ENCODE measurements around the gene ENOSF1.

The ENOSF1 gene

DNA sequence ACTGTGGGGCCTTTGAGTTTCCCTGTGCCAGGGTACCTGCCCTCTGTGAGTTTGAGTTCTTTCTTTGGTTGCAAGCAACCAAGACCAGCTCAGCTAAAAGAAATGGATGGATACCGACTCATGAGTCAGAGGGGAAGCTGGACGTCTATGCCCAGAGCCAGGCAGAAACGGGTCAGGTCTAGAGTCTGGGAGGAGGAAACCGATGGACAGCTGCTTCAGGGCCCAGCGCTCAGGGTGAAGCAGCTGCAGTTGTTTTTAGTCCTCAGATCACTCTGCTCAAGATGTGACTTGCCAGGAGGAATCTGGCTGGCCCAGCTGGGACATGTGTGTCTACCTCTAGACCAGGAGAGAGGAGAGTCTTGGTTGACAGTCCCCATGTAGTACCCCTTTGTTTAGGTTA is 65.1 kb downstream of the ENOSF1 start:
- H3K27me3 ChIP-seq (ENCODE audit: insufficient read depth, low read length, poor library complexity, severe bottlenecking), result no peaks in the 10 kb centered on the region
- no peak overlapping the region for H2AFZ ChIP-seq (ENCODE audit: low read length)
- H3K9ac ChIP-seq (ENCODE audit: low read depth, low read length, poor library complexity, severe bottlenecking), result no peak overlapping the region
- no peaks in the 10 kb centered on the region for H3K36me3 ChIP-seq (ENCODE audit: insufficient read depth, low read length)
- no peaks in the 10 kb centered on the region for H4K20me1 ChIP-seq (ENCODE audit: insufficient read depth, low read length, poor library complexity, severe bottlenecking)
- no peaks in the 10 kb centered on the region for H3K79me2 ChIP-seq (ENCODE audit: insufficient read depth, low read length)
- no peak overlapping the region for H3K4me3 ChIP-seq (ENCODE audit: low read length, poor library complexity, severe bottlenecking)
- TF ChIP-seq, protein P1, sequence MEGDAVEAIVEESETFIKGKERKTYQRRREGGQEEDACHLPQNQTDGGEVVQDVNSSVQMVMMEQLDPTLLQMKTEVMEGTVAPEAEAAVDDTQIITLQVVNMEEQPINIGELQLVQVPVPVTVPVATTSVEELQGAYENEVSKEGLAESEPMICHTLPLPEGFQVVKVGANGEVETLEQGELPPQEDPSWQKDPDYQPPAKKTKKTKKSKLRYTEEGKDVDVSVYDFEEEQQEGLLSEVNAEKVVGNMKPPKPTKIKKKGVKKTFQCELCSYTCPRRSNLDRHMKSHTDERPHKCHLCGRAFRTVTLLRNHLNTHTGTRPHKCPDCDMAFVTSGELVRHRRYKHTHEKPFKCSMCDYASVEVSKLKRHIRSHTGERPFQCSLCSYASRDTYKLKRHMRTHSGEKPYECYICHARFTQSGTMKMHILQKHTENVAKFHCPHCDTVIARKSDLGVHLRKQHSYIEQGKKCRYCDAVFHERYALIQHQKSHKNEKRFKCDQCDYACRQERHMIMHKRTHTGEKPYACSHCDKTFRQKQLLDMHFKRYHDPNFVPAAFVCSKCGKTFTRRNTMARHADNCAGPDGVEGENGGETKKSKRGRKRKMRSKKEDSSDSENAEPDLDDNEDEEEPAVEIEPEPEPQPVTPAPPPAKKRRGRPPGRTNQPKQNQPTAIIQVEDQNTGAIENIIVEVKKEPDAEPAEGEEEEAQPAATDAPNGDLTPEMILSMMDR (conservative IDR thresholded peaks at IDR 0.05; ENCODE audit: low read length), result no peak
- no peak for TF ChIP-seq EZH2phosphoT487 (IDR thresholded peaks at IDR 0.05; ENCODE audit: borderline replicate concordance)
- H3K4me2 ChIP-seq (ENCODE audit: low read depth, low read length, poor library complexity, severe bottlenecking), result no peak overlapping the region
- no peaks in the 10 kb centered on the region for H3K9me2 ChIP-seq (replicated peaks; ENCODE audit: low read depth, low read length)
- peaks cover 47% of the 10 kb centered on the region for H3K4me1 ChIP-seq (ENCODE audit: insufficient read depth, low read length, poor library complexity, severe bottlenecking)
- H3K9me3 ChIP-seq (ENCODE audit: insufficient read depth, low read depth, low read length), result no peaks in the 10 kb centered on the region
- H3F3A ChIP-seq (ENCODE audit: low read depth), result no peaks in the 10 kb centered on the region

DNA sequence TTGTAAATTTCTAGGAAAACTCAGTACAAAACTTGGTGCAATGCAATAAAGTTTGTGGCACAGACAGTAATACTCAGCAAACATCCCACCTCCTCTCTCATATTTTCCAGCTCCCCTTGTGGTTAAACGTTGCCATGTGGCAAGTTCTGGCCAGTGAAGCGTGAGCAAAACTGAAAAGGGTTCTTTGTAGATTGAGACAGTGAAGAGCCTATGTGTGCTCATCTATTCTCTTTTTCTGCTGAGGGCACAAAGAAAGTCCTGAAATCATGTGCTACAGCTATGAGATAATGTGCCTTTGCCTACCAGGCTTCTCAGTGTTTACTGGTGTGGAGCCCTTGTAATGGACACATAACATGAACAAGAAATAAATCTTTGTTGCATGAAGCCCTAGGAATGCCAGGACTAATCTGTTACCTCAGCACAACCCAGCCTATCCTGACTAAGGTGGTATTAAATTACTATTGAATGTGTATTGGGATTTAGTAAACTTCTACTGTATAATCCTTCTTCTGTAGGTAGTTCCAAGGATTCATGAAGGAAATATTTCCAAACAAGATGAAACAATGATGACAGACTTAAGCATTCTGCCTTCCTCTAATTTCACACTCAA is 67.9 kb downstream of the ENOSF1 start:
- Histone ChIP-seq H3K27me3 (ENCODE audit: insufficient read depth, low read length, poor library complexity, severe bottlenecking) (no peaks in the 10 kb centered on the region), H3K4me3 (ENCODE audit: low read length, poor library complexity, severe bottlenecking) (peak overlapping the region; percentile 10), H3F3A (ENCODE audit: low read depth) (no peaks in the 10 kb centered on the region), H3K9me2 (replicated peaks; ENCODE audit: low read depth, low read length) (no peaks in the 10 kb centered on the region), H3K9ac (ENCODE audit: low read depth, low read length, poor library complexity, severe bottlenecking) (peak overlapping the region; percentile 25), H2AFZ (ENCODE audit: low read length) (peak overlapping the region; percentile 63; the same call in 1 of the 2 replicates), H3K9me3 (ENCODE audit: insufficient read depth, low read depth, low read length) (no peaks in the 10 kb centered on the region), H3K4me1 (ENCODE audit: insufficient read depth, low read length, poor library complexity, severe bottlenecking) (peaks cover 22% of the 10 kb centered on the region), H3K36me3 (ENCODE audit: insufficient read depth, low read length) (no peaks in the 10 kb centered on the region), H3K79me2 (ENCODE audit: insufficient read depth, low read length) (no peaks in the 10 kb centered on the region), H3K4me2 (ENCODE audit: low read depth, low read length, poor library complexity, severe bottlenecking) (peak overlapping the region; percentile 48), H4K20me1 (ENCODE audit: insufficient read depth, low read length, poor library complexity, severe bottlenecking) (no peaks in the 10 kb centered on the region)
- no peak for TF ChIP-seq EZH2phosphoT487 (IDR thresholded peaks at IDR 0.05; ENCODE audit: borderline replicate concordance)
- TF ChIP-seq, protein P1 (conservative IDR thresholded peaks at IDR 0.05; ENCODE audit: low read length), result peak; percentile 26; the same call in 1 of the 2 replicates

DNA sequence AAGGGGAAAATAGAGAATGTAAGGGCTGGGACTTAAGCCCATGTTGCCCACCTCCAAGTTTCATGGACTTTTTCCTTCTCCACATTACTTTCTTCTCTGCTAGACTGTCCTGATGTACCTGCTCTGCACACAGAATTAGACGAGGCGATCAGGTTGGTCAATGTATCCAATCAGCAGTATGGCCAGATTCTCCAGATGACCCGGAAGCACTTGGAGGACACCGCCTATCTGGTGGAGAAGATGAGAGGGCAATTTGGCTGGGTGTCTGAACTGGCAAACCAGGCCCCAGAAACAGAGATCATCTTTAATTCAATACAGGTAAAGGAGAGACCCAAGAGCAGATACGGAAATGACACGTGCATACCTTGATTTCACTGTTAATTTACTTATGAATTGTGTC is 71.2 kb downstream of the ENOSF1 start:
- Histone ChIP-seq H3K9me2 (replicated peaks; ENCODE audit: low read depth, low read length) (no peaks in the 10 kb centered on the region), H4K20me1 (ENCODE audit: insufficient read depth, low read length, poor library complexity, severe bottlenecking) (no peaks in the 10 kb centered on the region)
- no peak for TF ChIP-seq EZH2phosphoT487 (IDR thresholded peaks at IDR 0.05; ENCODE audit: borderline replicate concordance)
- TF ChIP-seq, protein P1 (conservative IDR thresholded peaks at IDR 0.05; ENCODE audit: low read length), result no peak

More for the DNA sequence above, 71.2 kb downstream of the ENOSF1 start:
- no peak overlapping the region for H2AFZ ChIP-seq (ENCODE audit: low read length)
- H3K79me2 ChIP-seq (ENCODE audit: insufficient read depth, low read length), result no peaks in the 10 kb centered on the region
- H3K9me3 ChIP-seq (ENCODE audit: insufficient read depth, low read depth, low read length), result no peaks in the 10 kb centered on the region
- no peak overlapping the region for H3K4me2 ChIP-seq (ENCODE audit: low read depth, low read length, poor library complexity, severe bottlenecking)
- H3F3A ChIP-seq (ENCODE audit: low read depth), result no peaks in the 10 kb centered on the region
- no peaks in the 10 kb centered on the region for H3K36me3 ChIP-seq (ENCODE audit: insufficient read depth, low read length)
- no peaks in the 10 kb centered on the region for H3K27me3 ChIP-seq (ENCODE audit: insufficient read depth, low read length, poor library complexity, severe bottlenecking)
- no peak overlapping the region for H3K9ac ChIP-seq (ENCODE audit: low read depth, low read length, poor library complexity, severe bottlenecking)
- H3K4me3 ChIP-seq (ENCODE audit: low read length, poor library complexity, severe bottlenecking), result no peak overlapping the region
- H3K4me1 ChIP-seq (ENCODE audit: insufficient read depth, low read length, poor library complexity, severe bottlenecking), result peaks cover 17% of the 10 kb centered on the region
